LoVo (cell line): ENCODE measurements around the gene MAP4K4.
A peak's percentile ranks its signal among the peaks of the same experiment; 100 is the strongest.

Source experiments
- DNase-seq: peaks from one replicate; pipeline ENCODE4 v3.0.0-alpha.2; 2016; ENCODE audit warnings: low spot score

The MAP4K4 gene

GRCh38 chr2:101697124-101698013 is at the start of gene MAP4K4:
Gene MAP4K4 (plus strand): TSS chr2:101697707. CDS start chr2:101698081, 374 bp downstream.
- DNase-seq, result peak; percentile 80

- DNase-seq, result no peak
Observed at GRCh38 chr2:101653469-101653868, 44.0 kb upstream of the MAP4K4 start.

- no peak for DNase-seq
Observed at GRCh38 chr2:101655702-101656422, 41.6 kb upstream of the MAP4K4 start.

- DNase-seq, result no peak
Observed at GRCh38 chr2:101657787-101658186, 39.7 kb upstream of the MAP4K4 start.

GRCh38 chr2:101658387-101658786 is 39.1 kb upstream of the MAP4K4 start:
- no peak for DNase-seq

DNA sequence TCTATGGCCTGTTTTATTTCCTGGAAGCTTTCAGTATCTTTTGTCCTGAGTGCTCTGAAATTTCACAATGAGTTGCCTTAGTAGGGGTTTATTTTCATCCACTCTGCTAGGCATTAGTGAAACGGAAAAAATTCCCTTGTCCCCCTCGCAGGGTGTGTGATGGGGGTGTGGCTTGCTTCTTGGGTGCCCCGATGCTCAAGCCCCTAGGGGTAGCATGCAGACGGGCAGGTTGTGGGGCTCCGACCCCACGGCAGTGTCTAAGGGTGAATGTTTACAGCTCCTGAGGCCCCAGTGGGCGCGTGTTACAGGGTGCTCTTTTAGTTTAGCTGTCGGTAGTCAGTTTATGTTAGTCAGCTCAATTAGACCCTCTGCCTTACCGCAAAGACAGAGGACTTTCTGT is 32.2 kb upstream of the MAP4K4 start:
- no peak for DNase-seq

GRCh38 chr2:101667823-101668222 is 29.7 kb upstream of the MAP4K4 start:
- DNase-seq, result no peak

DNA sequence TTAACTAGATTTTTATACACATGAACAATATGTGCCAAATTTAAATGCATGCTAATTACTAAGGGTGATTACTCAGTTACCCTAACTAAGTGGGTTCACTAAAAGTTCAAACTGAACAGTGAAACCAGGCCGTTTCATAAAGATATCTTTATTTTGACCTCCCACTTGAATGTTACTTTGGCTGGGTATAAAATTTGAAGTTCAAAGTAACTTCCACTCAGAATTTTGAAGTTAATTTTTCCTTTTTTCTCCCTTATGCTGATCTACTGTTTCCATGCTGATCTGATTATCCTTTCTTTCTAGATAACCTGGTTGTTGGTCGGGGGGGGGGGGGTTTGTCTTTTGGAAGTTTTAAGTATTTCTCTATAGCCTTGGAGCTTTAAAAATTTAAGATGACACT is 25.5 kb upstream of the MAP4K4 start:
- no peak for DNase-seq

GRCh38 chr2:101673920-101674319 is 23.6 kb upstream of the MAP4K4 start:
- DNase-seq, result no peak

GRCh38 chr2:101675512-101675911 is 22.0 kb upstream of the MAP4K4 start:
- no peak for DNase-seq

GRCh38 chr2:101676674-101677073 is 20.8 kb upstream of the MAP4K4 start:
- DNase-seq, result no peak

GRCh38 chr2:101677658-101678057 is 19.8 kb upstream of the MAP4K4 start:
- no peak for DNase-seq

DNA sequence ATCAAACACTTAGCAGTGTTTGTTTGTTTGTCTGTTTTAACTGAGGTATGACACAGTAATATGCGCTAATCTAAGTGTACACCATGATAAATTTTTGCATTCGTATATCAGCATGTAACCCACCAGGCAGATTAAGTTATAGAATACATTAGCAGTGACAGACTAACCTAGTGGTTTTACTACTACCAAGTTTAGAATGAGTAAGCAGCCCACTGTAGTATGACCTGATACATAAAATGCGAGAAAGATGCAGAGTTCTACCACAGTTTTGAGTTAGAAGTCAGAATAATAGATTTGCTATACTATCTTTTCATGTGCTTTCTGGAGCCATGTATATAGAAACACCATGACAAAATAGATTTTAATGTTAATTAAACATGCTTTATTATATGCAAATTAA is 19.1 kb upstream of the MAP4K4 start:
- no peak for DNase-seq

DNA sequence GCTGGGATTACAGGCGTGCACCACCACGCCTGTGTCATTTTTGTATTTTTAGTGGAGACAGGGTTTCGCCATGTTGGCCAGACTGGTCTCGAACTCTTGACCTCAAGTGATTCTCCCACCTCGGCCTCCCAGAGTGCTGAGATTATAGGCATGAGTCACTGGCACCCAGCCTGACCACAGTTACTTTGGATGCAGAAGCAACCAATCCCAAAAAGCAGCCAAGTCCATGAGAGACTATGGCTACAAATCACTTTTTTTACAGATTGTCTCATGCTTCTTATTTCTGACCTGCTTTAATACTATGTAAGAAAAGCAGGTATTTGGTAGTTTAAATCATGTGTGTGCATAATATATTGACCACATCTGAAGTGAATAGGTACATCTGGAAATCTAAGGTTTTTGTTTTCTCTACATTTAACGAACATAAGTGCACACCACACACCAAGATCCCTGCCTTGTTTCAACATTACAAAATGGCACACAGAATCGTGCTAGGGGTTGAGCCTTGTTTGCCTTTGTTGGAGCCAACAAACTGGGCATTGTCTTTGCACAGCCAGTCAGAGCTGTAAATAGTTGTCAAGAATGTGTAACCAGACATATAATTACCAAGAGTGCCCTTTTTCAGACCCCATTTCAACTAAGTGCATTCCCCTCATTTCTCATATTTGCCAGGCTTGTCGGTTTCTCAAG is 18.3 kb upstream of the MAP4K4 start:
- DNase-seq, result no peak

GRCh38 chr2:101679801-101680487 is 17.6 kb upstream of the MAP4K4 start:
- DNase-seq, result no peak

GRCh38 chr2:101682311-101682710 is 15.2 kb upstream of the MAP4K4 start:
- no peak for DNase-seq

GRCh38 chr2:101684313-101684712 is 13.2 kb upstream of the MAP4K4 start:
- no peak for DNase-seq

DNA sequence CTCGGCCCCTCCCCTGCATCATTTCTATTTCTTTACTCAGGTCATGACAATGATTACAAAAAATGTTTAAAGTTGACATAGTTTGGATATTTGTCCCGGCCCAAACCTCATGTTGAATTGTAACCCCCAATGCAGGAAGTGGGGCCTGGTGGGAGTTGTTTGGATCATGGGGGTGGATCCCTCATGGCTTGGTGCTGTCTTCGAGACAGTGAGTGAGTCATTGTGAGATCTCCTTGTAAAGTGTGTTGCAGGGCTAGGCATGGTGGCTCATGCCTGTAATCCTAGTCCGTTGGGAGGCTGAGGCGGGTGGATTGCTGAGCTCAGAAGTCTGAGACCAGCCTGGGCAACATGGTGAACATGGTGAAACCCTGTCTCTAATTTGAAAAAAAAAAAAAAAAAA is 9.2 kb upstream of the MAP4K4 start:
- DNase-seq, result no peak

- DNase-seq, result no peak
Observed at GRCh38 chr2:101689114-101689825, 8.2 kb upstream of the MAP4K4 start.

DNA sequence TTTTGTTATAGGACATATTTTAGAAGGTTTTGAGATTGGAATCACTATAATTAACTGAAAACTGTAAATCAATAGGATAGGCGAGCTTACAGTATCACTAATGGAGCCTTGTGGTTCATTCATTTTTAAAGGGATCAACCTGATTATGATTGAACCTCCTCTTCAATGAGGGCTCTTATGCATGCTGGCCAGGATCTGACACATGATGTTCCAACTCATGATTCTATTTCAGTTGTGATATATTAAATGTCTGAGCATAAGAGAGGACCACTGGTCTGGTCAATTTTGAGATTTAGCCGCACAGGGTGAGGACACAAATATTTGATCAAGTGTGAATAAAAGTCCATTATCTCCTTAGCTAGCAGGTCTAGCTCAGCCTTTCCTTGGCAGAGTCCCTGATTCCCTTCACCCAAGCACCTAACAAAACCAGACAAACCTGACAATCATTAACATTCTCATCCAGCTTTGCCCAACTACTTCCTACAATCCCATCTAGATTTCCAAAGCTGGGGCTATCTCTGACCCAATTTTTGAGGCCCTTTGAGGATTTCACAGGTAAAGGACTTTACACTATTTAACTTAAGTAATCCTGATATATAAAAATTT is 6.9 kb upstream of the MAP4K4 start:
- DNase-seq, result no peak

GRCh38 chr2:101692041-101692440 is 5.5 kb upstream of the MAP4K4 start:
- no peak for DNase-seq
